NCI-H1694 (cell line): ENCODE results near the gene RASSF9.

ENCODE experiments used
- DNase-seq: peaks from one replicate; lab custom pipeline; 2025; lab: John Stamatoyannopoulos, UW

RASSF9 gene

DNA sequence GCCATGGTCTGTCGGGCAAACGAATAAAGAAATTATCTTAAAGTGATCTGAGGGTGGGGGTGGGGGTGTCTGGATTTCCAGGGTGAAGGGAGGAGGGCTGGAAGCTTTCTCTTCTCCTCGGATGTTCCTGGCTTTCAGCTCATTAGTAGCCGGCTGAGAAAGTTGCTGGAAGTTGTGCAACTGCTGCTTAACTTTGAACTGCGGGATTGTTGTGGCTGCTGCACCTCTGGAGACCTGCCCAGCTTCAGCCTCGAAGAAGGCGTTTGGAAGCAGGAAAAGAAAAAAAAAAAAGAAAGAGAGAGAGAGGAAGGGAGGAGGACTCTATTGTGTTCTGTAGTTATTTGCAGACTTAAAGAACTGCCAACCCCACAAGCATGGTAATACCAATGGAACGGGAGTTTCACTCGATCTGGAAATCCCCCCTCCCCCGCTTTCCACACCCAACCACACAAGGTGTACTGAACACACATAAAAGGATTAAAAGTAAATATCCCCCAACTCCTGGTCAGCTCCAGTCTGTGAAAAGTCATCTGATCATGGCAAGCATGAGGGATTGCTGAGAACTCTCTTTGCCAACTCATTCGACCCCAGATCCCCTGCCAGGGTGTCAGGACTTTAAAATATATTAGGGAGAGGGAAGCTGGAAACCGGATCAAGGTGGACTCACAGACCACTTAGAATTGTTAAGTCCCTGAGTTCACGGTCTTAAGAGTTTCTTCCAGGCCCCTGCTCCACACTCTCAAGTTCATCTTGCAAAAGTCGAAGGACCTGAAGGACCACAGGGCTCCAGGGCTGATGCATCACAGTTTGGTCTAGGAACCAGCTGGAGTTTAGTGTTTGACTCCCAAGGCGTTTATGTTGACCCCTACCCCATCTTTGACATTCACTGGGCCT, at the start of gene RASSF9:
TSS of gene RASSF9 (minus strand) at position 213 of the 894 bp plus-strand sequence. CDS start at position 5, 208 bp downstream.
- no peak for DNase-seq

DNA sequence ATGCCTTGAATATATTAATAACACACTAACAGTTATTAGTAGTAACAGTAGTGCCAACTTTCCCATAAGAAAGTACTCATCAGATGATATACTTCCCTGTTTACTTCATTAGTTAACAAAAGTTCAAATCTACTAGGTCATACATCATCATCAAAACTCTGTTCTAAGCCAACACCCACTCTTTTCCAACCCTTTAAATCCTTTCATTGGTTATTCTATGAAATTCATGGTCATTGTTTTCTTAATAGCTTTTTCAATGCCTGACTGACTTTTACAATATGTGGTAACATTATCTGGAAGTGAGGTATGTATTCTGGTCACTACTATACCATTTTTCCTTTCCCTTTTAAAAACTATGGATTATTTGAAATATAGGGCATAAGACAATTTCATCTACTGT, 47.6 kb upstream of the RASSF9 start:
- DNase-seq: no peak

- DNase-seq: no peak
Measured at GRCh38 chr12:85877459-85877858, 41.2 kb upstream of the RASSF9 start.

DNA sequence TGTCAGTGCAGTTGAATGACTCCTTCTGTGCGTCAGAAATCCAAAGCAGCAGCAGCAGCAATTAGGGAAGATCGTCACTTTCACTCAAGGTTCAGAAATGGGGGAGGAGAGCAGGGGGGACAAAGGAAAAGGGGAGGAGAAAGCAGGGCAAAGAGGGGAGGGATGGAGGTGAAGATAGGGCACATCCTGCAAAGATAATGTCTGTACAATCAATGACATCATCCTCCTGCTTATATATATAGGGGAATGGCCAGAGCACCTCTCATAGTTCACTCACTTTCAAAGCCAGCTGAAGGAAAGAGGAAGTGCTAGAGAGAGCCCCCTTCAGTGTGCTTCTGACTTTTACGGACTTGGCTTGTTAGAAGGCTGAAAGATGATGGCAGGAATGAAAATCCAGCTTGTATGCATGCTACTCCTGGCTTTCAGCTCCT, 37.8 kb upstream of the RASSF9 start, which contains the start of gene NTS:
TSS of gene NTS (plus strand) at position 265 of the 431 bp plus-strand sequence. CDS start at position 374, 109 bp downstream.
- DNase-seq: no peak

- peak; percentile 24 for DNase-seq
Measured at GRCh38 chr12:85872497-85873091, 36.4 kb upstream of the RASSF9 start.

DNA sequence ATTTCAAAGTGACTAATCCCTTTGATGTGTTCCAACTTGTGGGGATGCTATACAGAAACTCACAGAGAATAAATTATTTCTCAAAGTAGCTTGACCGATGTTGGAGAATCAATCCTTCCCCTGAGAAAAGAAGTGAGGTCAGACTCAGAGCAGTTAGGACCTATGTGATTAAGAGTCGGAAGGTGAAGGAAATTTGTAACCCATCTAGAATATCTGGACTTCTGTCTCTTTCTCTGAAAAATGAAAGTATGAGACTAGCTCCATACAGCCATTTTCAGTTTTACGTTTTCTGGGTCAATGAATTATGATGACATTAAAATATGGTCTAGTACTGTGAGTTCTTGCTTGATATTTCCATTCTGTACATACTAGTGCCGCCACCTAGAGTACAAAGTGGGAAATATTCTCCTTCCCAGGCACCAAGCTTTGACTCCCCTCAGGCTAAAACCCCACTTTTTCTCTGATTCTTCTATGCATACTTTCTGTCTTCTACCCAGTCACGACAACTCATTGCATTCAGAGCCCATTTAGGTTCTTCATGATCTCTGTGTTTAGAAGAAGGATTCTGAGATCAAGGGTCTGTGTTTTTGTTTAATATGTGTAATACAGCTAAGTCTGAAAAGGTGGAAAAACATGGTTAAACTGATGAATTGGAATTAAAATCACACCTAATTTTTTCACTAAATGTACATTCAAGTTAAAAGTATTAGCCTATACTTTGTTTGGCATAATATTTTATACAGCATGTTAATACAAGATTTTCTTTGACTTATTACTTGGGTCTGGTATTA, 31.0 kb upstream of the RASSF9 start:
- DNase-seq: peak; percentile 16

DNA sequence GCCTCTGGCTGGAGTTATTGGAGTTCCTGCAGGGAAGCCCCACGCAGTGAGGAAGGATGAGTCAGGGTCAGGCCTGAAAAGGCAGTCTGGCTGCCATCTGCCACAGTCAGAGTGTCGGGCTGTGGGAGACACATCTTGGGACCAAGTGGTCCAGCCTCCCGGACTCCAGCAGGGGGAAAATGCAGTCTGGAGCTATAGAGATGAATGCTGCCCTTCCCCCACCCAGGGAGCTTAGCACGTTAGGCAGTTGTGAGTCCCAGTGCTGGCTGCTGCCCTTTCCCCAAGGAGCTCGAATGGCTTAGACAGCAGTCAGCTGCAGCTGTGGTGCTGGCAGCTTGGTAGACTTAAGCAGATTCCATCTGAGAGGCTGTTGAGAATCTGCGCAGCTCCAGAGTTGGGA, 29.7 kb upstream of the RASSF9 start:
- no peak for DNase-seq

DNA sequence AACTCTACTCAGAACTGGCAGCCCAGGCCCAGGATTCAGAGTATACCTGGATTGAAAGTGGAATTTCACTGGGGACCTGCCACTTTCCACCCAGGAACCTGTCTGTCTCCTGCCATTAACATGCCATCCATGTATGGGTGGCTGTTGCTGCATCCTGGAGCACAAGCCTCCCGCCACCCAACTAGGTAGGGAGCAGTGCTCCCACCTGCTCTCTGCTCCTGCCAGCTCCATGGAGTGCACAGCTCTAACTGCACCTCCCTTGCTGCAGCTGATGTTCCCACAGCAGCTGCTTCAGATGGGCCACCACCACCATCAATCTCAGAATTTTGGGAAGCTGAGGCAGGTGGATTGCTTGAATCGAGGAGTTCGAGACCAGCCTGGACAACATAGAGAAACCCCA, 20.8 kb upstream of the RASSF9 start:
- DNase-seq: no peak

DNA sequence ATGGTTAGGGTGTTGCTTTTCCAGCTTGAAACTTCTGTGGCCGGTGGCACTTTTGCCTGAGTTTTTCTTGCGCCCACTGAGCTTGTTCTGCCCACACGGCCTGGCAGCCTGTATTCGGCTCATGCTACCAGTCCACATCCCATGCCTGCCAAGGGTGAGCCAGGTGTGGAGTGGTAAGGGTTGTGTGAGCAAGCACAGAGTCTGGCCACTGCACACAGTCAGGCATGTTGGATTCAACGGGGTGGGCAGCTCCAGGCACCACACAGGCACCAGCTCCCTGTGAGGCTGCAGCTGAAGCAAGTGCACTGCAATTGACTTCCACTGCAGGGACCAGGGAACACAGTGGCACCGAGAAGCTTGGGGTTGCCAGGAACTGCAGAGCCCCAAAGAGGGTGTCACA, 19.1 kb upstream of the RASSF9 start:
- no peak for DNase-seq

DNA sequence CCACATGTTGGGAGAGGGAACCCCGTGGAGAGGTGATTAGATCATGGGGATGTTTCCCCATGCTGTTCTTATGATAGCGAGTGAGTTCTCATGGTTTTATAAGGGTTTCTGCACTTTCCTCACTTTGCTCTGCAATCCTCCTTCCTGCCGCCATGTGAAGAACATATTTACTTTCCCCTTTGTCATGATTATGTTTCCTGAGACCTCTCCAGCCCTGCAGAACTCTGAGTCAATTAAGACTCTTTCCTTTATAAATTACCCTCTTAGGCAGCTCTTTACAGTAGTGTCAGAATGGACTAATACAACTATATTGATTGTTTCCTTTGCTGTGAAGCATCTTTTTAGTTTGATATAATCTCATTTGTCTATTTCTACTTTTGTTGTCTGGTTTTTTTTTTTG, 13.1 kb upstream of the RASSF9 start:
- no peak for DNase-seq

- DNase-seq: no peak
Measured at GRCh38 chr12:85843606-85844310, 7.5 kb upstream of the RASSF9 start.

GRCh38 chr12:85835426-85836196, 598 bp downstream of the RASSF9 start:
- DNase-seq: no peak

DNA sequence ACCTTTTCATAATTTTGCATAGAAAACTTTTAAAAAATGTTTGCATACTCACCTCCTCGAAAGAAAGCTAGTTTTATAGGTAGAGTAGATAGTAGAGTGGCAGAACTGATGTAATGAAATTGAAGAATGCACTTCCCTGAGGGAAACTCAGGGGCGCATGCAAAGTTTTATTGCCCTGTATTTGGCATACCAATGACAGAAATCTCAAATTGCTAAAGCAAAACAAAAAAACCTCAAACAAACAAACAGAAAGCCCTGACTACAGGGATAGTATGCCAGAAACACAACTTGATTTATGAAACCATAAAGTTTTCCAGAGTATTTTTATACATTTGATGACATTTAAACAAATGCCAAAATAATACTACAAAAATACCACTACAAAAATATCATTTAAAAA, 1.8 kb downstream of the RASSF9 start:
- DNase-seq: no peak

GRCh38 chr12:85833579-85833978, 2.6 kb downstream of the RASSF9 start:
- DNase-seq: no peak

GRCh38 chr12:85831327-85831990, 4.8 kb downstream of the RASSF9 start:
- no peak for DNase-seq

GRCh38 chr12:85829391-85829790, 6.8 kb downstream of the RASSF9 start:
- DNase-seq: no peak

DNA sequence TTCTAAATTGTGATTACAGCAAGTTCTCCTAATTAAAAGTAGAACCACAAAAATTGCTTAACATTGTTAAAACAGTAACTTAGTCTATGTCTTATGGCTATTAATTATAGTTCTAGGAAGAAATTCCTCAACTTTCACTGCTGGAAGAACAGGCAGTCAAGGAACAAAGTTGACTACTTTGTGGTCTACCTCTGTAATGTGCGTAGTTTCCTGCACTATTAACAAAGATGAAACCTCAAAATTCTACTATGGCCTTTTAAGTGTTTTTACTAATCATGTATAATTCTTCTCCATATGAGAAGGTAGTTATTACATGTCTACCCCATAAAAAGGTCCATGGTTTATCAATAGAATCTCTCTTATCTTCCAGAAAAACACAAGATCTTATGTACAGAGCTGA, 7.6 kb downstream of the RASSF9 start:
- no peak for DNase-seq

GRCh38 chr12:85825746-85826145, 10.5 kb downstream of the RASSF9 start:
- DNase-seq: no peak

DNA sequence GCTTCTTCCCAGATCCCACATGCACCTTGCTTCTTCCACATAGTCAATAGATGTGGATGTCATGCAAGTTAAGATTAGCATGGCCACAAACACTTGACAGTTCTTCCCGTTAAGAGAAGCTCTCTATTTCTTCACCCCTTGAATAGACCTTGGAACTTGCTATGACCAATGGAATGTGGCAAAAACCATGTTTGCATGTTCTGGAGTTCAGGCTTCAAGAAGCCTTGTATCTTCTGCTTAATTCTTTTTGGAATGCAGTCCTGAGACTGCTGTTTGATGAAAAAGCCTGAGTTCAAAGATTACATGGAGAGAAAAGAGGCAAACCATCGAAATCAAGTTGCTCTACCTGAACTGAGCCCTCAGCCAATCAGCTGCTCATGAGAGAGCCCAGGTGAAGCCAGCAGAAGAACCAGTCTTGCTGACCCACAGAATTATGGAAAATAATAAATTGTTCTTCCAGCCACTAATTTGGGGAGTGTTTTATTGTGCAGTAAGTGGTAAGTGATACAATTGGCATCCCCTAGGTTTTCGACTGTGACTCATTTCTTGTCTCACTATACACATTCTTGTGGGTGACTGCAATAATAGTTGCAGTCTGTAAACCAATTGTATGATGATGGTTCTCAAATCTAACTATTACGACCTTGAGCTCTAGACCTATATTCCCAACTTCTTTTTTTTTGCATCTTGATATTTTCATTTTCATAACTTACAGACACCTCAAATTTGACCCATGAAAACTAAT, 12.6 kb downstream of the RASSF9 start:
- no peak for DNase-seq

DNA sequence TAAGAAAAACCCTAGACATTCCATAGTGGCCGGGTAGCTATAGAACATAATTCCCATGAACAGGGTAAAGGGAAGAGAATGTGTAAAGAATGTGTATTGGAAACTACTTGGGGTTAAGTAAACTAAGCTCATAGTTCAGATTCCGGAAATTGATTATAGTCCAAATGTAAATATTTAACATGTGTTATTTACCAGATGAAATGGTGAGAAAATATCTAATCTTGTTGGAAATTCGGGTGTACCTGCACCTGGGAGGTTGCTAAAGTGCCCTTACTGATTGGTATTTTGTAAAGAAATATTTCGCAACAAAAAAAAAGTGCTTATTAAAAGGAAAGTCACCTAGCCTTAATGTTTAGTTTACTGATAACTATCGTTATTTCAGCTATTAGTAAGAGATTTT, 14.4 kb downstream of the RASSF9 start:
- DNase-seq: no peak
